ENCODE measurements around the gene EEF1A2. TPM values are rescaled to one million over a fixed set of nuclear protein-coding genes. Genes with fewer than 3 reads are reported as not detected.

Gene EEF1A2
- total RNA-seq, 1 experiment from 2014 or later = 26.0 TPM

DNA sequence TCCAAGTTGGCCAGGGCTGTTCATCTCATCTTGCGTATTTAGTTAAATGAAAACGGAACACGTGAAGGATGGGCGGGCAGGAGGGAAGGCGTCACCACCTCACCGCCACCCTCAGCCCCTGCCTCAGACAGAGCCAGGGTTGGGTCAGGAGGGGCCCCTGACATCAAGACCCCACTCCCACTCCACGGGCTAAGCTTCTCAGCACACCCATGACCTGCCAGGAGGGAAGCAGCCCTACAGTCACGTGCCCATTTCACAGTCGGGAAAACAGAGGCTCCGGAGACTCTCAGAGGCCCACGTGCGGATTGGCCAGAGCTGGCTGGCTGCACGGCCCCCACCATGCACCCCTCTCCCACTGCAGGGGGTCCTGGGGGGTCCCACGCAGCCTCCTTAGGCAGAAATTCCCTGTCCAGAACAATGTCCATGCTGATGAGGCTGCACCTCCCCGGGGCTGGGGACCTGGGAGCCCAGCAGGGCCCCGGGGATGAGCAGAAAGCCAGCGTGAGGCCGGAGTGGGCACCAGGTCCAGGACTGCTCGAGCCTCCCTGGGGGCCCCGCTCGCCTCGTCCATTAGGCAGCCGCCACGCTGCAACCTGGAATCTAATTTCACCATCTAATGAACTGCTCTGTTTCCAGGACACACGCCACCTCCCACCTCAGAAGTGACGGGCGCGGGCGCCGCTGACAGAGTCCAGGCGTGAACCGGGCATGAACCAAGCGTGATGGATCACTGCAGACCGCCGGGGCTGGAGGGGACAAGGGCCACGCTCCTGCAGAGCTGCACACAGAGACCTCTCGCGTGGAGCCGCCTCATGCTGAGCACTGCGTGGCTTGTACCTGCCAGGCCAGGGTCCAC, 42.2 kb downstream of the EEF1A2 start:
- DNase-seq (ENCODE audit: low spot score) = no peak
- Mint-ChIP-seq H3K27ac (peak overlapping the region; percentile 79), H3K27me3 (ENCODE audit: low read depth) (no peaks in the 10 kb centered on the region), H3K4me1 (peaks cover 36% of the 10 kb centered on the region), H3K4me3 (no peak overlapping the region), H3K9me3 (no peaks in the 10 kb centered on the region), H3K36me3 (no peaks in the 10 kb centered on the region)
- POLR2A ChIA-PET = no interaction called here
- ATAC-seq = no peak
- CTCF ChIA-PET = interaction anchor here (0.6 to 2.1 kb wide), 3 partner anchors 14 to 708 kb away, joined by 3 to 7 read pairs (median 4); no protein-coding TSS in a partner anchor
- TF ChIP-seq GTF2I (CRISPR knock-in tag; conservative IDR thresholded peaks at IDR 0.05) (no peak), CBFB (CRISPR knock-in tag; IDR thresholded peaks at IDR 0.05; ENCODE audit: low read depth) (no peak)

DNA sequence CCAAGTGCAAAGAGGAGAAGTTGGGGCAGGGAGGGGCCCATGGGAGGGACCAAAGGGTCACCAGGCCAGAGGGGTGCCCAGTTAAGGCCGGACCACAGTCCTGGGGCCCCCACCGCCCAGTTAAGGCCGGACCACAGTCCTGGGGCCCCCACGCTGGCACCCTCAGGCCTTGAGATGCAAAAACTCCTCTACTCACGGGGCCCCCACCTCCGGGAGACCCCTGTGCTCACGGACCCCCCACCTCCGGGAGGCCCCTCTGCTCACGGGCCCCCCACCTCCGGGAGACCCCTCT, 43.4 kb downstream of the EEF1A2 start:
- DNase-seq (ENCODE audit: low spot score) = no peak
- no peak for ATAC-seq
- Mint-ChIP-seq H3K4me1 (peaks cover 32% of the 10 kb centered on the region), H3K4me3 (no peak overlapping the region), H3K36me3 (peaks cover 3% of the 10 kb centered on the region; the same call in 1 of the 2 replicates), H3K27me3 (ENCODE audit: low read depth) (no peaks in the 10 kb centered on the region), H3K9me3 (no peaks in the 10 kb centered on the region), H3K27ac (no peak overlapping the region)
- POLR2A ChIA-PET = no interaction called here
- CTCF ChIA-PET = interaction anchor here (0.8 kb wide), 1 partner anchor 78 kb away, joined by 3 read pairs; no protein-coding TSS in a partner anchor
- TF ChIP-seq, protein P1, sequence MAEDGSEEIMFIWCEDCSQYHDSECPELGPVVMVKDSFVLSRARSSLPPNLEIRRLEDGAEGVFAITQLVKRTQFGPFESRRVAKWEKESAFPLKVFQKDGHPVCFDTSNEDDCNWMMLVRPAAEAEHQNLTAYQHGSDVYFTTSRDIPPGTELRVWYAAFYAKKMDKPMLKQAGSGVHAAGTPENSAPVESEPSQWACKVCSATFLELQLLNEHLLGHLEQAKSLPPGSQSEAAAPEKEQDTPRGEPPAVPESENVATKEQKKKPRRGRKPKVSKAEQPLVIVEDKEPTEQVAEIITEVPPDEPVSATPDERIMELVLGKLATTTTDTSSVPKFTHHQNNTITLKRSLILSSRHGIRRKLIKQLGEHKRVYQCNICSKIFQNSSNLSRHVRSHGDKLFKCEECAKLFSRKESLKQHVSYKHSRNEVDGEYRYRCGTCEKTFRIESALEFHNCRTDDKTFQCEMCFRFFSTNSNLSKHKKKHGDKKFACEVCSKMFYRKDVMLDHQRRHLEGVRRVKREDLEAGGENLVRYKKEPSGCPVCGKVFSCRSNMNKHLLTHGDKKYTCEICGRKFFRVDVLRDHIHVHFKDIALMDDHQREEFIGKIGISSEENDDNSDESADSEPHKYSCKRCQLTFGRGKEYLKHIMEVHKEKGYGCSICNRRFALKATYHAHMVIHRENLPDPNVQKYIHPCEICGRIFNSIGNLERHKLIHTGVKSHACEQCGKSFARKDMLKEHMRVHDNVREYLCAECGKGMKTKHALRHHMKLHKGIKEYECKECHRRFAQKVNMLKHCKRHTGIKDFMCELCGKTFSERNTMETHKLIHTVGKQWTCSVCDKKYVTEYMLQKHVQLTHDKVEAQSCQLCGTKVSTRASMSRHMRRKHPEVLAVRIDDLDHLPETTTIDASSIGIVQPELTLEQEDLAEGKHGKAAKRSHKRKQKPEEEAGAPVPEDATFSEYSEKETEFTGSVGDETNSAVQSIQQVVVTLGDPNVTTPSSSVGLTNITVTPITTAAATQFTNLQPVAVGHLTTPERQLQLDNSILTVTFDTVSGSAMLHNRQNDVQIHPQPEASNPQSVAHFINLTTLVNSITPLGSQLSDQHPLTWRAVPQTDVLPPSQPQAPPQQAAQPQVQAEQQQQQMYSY (CRISPR knock-in tag; IDR thresholded peaks at IDR 0.05) = no peak
- TF ChIP-seq GRHL2 (CRISPR knock-in tag; IDR thresholded peaks at IDR 0.05; ENCODE audit: insufficient replicate concordance, severe bottlenecking) = no peak
- TF ChIP-seq JAZF1 (CRISPR knock-in tag; IDR thresholded peaks at IDR 0.05) = no peak
- TF ChIP-seq, protein P2, sequence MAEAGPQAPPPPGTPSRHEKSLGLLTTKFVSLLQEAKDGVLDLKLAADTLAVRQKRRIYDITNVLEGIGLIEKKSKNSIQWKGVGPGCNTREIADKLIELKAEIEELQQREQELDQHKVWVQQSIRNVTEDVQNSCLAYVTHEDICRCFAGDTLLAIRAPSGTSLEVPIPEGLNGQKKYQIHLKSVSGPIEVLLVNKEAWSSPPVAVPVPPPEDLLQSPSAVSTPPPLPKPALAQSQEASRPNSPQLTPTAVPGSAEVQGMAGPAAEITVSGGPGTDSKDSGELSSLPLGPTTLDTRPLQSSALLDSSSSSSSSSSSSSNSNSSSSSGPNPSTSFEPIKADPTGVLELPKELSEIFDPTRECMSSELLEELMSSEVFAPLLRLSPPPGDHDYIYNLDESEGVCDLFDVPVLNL (CRISPR knock-in tag; IDR thresholded peaks at IDR 0.05; ENCODE audit: borderline replicate concordance, low read depth) = no peak
- TF ChIP-seq, protein P3, sequence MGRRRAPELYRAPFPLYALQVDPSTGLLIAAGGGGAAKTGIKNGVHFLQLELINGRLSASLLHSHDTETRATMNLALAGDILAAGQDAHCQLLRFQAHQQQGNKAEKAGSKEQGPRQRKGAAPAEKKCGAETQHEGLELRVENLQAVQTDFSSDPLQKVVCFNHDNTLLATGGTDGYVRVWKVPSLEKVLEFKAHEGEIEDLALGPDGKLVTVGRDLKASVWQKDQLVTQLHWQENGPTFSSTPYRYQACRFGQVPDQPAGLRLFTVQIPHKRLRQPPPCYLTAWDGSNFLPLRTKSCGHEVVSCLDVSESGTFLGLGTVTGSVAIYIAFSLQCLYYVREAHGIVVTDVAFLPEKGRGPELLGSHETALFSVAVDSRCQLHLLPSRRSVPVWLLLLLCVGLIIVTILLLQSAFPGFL (CRISPR knock-in tag; IDR thresholded peaks at IDR 0.05; ENCODE audit: borderline replicate concordance) = no peak
- no peak for TF ChIP-seq NR3C1 (CRISPR knock-in tag; conservative IDR thresholded peaks at IDR 0.05; ENCODE audit: low read depth)
- TF ChIP-seq, protein P4, sequence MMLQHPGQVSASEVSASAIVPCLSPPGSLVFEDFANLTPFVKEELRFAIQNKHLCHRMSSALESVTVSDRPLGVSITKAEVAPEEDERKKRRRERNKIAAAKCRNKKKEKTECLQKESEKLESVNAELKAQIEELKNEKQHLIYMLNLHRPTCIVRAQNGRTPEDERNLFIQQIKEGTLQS (CRISPR knock-in tag; conservative IDR thresholded peaks at IDR 0.05) = no peak
- no peak for TF ChIP-seq HMGA2 (CRISPR knock-in tag; IDR thresholded peaks at IDR 0.05)

DNA sequence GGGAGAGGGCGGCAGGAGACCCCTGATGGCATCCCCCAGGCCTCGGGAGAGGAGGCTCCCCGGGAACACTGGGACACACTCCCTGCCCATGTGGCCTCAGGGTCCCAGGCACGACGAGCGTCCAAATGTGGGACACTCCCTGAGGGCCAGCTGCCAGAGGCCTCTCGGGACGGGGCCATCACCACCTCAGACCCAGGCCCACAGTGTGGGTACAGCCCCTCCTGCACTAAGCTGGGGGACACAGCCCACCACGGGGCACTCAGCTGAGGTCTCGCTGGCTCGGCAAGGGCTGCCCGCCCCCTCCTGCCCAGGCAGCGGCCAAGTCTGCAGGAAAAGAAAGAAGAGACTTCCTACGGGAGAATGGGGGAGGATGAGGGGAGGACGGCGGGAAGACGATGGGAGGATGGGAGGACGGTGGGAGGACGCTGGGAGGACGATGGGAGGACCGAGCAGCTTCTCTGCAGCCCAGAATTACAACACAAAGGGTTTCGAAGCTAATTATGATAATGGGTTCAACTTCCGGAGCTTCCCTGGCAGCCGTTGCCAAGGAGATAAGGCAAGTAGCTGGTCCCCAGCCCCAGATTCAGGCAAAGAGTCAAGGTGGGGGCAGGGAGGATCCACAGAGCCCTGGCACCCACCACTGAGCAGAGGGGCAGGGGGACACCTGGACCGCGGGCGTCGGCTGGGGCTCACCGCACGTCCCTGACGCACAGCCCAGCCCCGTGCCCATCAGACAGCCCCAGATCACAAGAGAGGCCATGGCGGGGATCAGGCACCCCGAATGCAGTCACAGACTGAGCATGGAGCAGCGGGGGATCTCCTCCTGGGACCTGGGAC, 43.9 kb downstream of the EEF1A2 start:
- CTCF ChIA-PET = interaction anchor here (0.8 kb wide), 1 partner anchor 78 kb away, joined by 3 read pairs; no protein-coding TSS in a partner anchor
- TF ChIP-seq, protein P5, sequence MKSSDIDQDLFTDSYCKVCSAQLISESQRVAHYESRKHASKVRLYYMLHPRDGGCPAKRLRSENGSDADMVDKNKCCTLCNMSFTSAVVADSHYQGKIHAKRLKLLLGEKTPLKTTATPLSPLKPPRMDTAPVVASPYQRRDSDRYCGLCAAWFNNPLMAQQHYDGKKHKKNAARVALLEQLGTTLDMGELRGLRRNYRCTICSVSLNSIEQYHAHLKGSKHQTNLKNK (CRISPR knock-in tag; IDR thresholded peaks at IDR 0.05) = no peak
- TF ChIP-seq, protein P6, sequence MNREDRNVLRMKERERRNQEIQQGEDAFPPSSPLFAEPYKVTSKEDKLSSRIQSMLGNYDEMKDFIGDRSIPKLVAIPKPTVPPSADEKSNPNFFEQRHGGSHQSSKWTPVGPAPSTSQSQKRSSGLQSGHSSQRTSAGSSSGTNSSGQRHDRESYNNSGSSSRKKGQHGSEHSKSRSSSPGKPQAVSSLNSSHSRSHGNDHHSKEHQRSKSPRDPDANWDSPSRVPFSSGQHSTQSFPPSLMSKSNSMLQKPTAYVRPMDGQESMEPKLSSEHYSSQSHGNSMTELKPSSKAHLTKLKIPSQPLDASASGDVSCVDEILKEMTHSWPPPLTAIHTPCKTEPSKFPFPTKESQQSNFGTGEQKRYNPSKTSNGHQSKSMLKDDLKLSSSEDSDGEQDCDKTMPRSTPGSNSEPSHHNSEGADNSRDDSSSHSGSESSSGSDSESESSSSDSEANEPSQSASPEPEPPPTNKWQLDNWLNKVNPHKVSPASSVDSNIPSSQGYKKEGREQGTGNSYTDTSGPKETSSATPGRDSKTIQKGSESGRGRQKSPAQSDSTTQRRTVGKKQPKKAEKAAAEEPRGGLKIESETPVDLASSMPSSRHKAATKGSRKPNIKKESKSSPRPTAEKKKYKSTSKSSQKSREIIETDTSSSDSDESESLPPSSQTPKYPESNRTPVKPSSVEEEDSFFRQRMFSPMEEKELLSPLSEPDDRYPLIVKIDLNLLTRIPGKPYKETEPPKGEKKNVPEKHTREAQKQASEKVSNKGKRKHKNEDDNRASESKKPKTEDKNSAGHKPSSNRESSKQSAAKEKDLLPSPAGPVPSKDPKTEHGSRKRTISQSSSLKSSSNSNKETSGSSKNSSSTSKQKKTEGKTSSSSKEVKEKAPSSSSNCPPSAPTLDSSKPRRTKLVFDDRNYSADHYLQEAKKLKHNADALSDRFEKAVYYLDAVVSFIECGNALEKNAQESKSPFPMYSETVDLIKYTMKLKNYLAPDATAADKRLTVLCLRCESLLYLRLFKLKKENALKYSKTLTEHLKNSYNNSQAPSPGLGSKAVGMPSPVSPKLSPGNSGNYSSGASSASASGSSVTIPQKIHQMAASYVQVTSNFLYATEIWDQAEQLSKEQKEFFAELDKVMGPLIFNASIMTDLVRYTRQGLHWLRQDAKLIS (CRISPR knock-in tag; IDR thresholded peaks at IDR 0.05; ENCODE audit: borderline replicate concordance) = no peak
- TF ChIP-seq, protein P7, sequence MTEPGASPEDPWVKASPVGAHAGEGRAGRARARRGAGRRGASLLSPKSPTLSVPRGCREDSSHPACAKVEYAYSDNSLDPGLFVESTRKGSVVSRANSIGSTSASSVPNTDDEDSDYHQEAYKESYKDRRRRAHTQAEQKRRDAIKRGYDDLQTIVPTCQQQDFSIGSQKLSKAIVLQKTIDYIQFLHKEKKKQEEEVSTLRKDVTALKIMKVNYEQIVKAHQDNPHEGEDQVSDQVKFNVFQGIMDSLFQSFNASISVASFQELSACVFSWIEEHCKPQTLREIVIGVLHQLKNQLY (CRISPR knock-in tag; IDR thresholded peaks at IDR 0.05) = no peak
- TF ChIP-seq NFATC4 (CRISPR knock-in tag; IDR thresholded peaks at IDR 0.05) (no peak), TCF7 (CRISPR knock-in tag; IDR thresholded peaks at IDR 0.05; ENCODE audit: low read depth) (no peak), ZNF263 (CRISPR knock-in tag; IDR thresholded peaks at IDR 0.05; ENCODE audit: low read depth) (peak; percentile 99)

More for the DNA sequence above, 43.9 kb downstream of the EEF1A2 start:
- H3K27ac Mint-ChIP-seq = peak overlapping the region; percentile 38
- H3K4me1 Mint-ChIP-seq = peaks cover 32% of the 10 kb centered on the region
- no peaks in the 10 kb centered on the region for H3K9me3 Mint-ChIP-seq
- DNase-seq (ENCODE audit: low spot score) (no peak), ATAC-seq (no peak)
- H3K27me3 Mint-ChIP-seq (ENCODE audit: low read depth) = no peaks in the 10 kb centered on the region
- no peak overlapping the region for H3K4me3 Mint-ChIP-seq
- peaks cover 3% of the 10 kb centered on the region; the same call in 1 of the 2 replicates for H3K36me3 Mint-ChIP-seq
- POLR2A ChIA-PET = interaction anchor here (0.7 kb wide), 1 partner anchor 77 kb away, joined by 3 read pairs; no protein-coding TSS in a partner anchor

Measured in WTC11 (cell line).